AG09309 (cell line): Measurements from ENCODE around the gene C2CD5.
"Not testable (repeated sequence)": the region's sequence is repeated elsewhere in the genome, so short reads cannot be mapped to it uniquely, and the experiment has no call there.

Experiments used
- DNase-seq: peaks from one replicate; pipeline ENCODE4 v3.0.0-alpha.2; 2010; ENCODE audit warnings: low read depth
- H3K4me3 ChIP-seq: 2 replicates; pipeline ENCODE4 v1.5.1; 2011; ENCODE audit warnings: mild to moderate bottlenecking, low read depth, low read length, moderate library complexity; ENCODE audit not compliant: control insufficient read depth
- CTCF ChIP-seq: IDR thresholded peaks from 2 replicates; pipeline ENCODE4 v1.5.1; 2011; ENCODE audit warnings: mild to moderate bottlenecking, low read depth, low read length, inconsistent platforms; ENCODE audit not compliant: insufficient read depth, control insufficient read depth; ENCODE audit errors: missing control alignments

C2CD5 gene

GRCh38 chr12:22457085-22457484 lies 87.3 kb downstream of the C2CD5 start:
- no peak for DNase-seq
- TF ChIP-seq CTCF = no peak
- H3K4me3 ChIP-seq = no peak overlapping the region

DNA sequence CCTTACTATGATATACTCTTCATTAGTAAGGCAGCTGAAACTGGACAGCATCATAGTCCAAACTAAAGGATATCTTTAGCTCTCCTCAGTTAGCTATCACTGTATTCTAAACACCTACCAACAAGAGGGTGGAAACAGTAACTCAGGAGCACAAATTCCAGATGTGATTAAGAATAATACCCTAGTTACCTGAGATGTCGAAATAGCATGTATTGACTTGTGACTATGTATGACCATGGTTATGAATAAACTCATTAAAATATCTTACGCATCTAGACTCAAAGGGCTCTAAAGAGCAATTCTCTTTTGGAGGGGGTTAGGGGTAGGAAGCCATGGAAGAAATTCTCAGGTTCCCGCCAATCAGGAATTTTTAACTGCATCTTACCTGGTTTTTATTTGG lies 90.8 kb downstream of the C2CD5 start:
- DNase-seq = no peak
- no peak for TF ChIP-seq CTCF
- H3K4me3 ChIP-seq = no peak overlapping the region

- no peak for DNase-seq
- no peak for TF ChIP-seq CTCF
- no peak overlapping the region for H3K4me3 ChIP-seq
Measured at GRCh38 chr12:22447223-22447622, 97.1 kb downstream of the C2CD5 start.

DNA sequence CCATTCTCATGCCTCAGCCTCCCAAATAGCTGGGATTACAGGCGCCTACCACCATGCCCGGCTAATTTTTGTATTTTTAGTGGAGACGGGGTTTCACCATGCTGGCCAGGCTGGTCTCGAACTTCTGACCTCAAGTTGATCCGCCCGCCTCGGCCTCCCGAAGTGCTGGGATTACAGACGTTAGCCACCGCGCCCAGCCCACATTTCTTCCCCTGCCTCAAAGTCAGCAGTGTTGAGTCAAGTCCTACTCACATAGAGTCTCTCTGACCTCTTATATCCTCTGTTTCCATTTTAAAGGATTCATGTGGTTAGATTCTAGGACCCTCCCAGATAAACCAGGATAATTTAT lies 100.1 kb downstream of the C2CD5 start:
- DNase-seq, H3K4me3 ChIP-seq: not testable (repeated sequence)

GRCh38 chr12:22443379-22444316 lies 100.7 kb downstream of the C2CD5 start:
- peak; percentile 41 for DNase-seq
- peak; percentile 78 for TF ChIP-seq CTCF
- no peak overlapping the region for H3K4me3 ChIP-seq

DNA sequence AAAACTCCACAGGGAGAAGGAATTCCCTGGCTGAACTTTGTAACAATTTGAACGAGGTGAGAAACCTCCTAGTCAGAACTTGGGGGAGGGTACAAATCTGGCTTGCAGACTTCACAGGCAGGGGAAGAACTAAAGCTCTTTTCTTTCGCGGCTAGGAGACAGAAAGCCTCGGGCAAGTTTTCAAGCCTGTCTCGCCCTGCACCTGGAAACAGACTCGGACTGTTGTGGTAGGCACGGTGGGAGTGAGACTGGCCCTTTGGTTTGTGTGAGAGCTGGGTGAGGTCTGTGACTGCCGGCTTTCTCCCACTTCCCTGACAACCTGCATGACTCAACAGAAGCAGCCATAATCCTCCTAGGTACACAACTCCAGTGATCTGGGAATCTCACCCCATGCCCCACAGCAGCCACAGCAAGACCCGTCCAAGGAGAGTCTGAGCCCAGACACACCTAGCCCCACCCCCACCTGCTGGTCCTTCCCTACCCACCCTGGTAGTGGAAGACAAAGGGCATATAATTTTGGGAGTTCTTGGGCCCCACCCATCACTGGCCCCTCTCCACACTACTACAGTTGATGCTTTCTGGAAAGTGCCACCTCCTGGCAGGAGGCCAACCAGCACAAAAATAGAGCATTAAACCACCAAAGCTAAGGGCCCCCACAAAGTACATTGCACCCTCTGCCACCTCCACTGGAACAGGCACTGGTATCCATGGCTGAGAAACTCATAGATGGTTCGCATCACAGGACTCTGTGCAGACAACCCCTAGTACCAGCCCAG lies 107.1 kb downstream of the C2CD5 start:
- H3K4me3 ChIP-seq = no peak overlapping the region
- DNase-seq = no peak
- TF ChIP-seq CTCF = no peak

GRCh38 chr12:22435583-22435982 lies 108.8 kb downstream of the C2CD5 start:
- no peak for TF ChIP-seq CTCF
- no peak overlapping the region for H3K4me3 ChIP-seq
- DNase-seq = no peak
